ENCODE results near the gene PDE7B. TPM values are rescaled to one million over a fixed set of nuclear protein-coding genes. Genes with fewer than 3 reads are reported as not detected.

Gene PDE7B
- total and polyA plus RNA-seq, 2 of the 8 experiments (the other 6 are each of a cell fraction or from before 2014, with no cell fraction given), result not detected

- no peak overlapping the region for H2AFZ ChIP-seq (ENCODE audit: low read length)
- TF ChIP-seq BACH1 (IDR thresholded peaks at IDR 0.05; ENCODE audit: low read length) (no peak), JUND (IDR thresholded peaks at IDR 0.05; ENCODE audit: low read length) (no peak), RBBP5 (IDR thresholded peaks at IDR 0.05; ENCODE audit: borderline replicate concordance, low read depth, low read length) (no peak), NRF1 (IDR thresholded peaks at IDR 0.05; ENCODE audit: low read depth, low read length) (no peak), TAF1 (IDR thresholded peaks at IDR 0.05; ENCODE audit: low read depth, low read length) (no peak), CEBPB (IDR thresholded peaks at IDR 0.05; ENCODE audit: low read depth, low read length) (no peak), BCL11A (IDR thresholded peaks at IDR 0.05; ENCODE audit: low read depth in 2 of 2, low read length in 2 of 2) (no peak), HDAC2 (IDR thresholded peaks at IDR 0.05; ENCODE audit: borderline replicate concordance in 1 of 2, low read depth in 2 of 2, low read length in 2 of 2) (no peak), SIX5 (IDR thresholded peaks at IDR 0.05; ENCODE audit: low read depth, low read length) (no peak), EP300 (IDR thresholded peaks at IDR 0.05; ENCODE audit: borderline replicate concordance in 1 of 2, low read depth in 2 of 2, low read length in 2 of 2) (no peak), BRCA1 (IDR thresholded peaks at IDR 0.05; ENCODE audit: low read depth, low read length) (no peak), E2F6 (IDR thresholded peaks at IDR 0.05) (no peak), KDM1A (IDR thresholded peaks at IDR 0.05; ENCODE audit: borderline replicate concordance, low read length) (no peak), SP1 (IDR thresholded peaks at IDR 0.05; ENCODE audit: low read depth, low read length) (no peak)
Measured at GRCh38 chr6:135940616-135941167, 89.2 kb downstream of the PDE7B start.

More at GRCh38 chr6:135940616-135941167, 89.2 kb downstream of the PDE7B start:
- H4K8ac ChIP-seq (ENCODE audit: extremely low read depth, insufficient read depth, low read length), result no peak overlapping the region
- H3K14ac ChIP-seq (ENCODE audit: insufficient read length), result no peak overlapping the region
- H3K79me2 ChIP-seq (ENCODE audit: control insufficient read depth in 1 of 2, insufficient read depth in 2 of 2, low read length in 2 of 2), result no peaks in the 10 kb centered on the region
- no peak overlapping the region for H2BK120ac ChIP-seq (replicated peaks; ENCODE audit: low read depth, low read length)
- no peak overlapping the region for H2BK5ac ChIP-seq (ENCODE audit: low read depth, low read length)
- FAIRE-seq (no peak), DNase-seq (ENCODE audit: low read depth in 1 of 2, low spot score in 2 of 2) (no peak)
- no peaks in the 10 kb centered on the region for H3K27me3 ChIP-seq (replicated peaks in 1 of 4; ENCODE audit: control insufficient read depth in 3 of 4, extremely low read depth in 1 of 4, insufficient read depth in 3 of 4, low read length in 3 of 4)
- no peak overlapping the region for H3K56ac ChIP-seq (replicated peaks; ENCODE audit: insufficient read length, low read depth, low read length)
- no peak overlapping the region for H2AK5ac ChIP-seq (ENCODE audit: low read depth, low read length)
- 80% methylated on average over 5 of the region's 5 CpGs; no CpG with 5 or more reads in 1 of the 2 experiments for WGBS, 2 experiments (ENCODE audit: extremely low coverage in 1 of 2, insufficient coverage in 1 of 2, insufficient read length in 1 of 2, insufficient replicate concordance in 2 of 2, low coverage in 1 of 2, low lambda C conversion rate in 2 of 2, missing lambda C conversion rate in 1 of 2)
- no peak overlapping the region for H3K9ac ChIP-seq (replicated peaks in 1 of 4; ENCODE audit: extremely low read depth in 1 of 4, low read depth in 3 of 4, low read length in 3 of 4)
- H3K4me1 ChIP-seq (replicated peaks in 1 of 4; ENCODE audit: control insufficient read depth in 3 of 4, insufficient read depth in 4 of 4, low read length in 3 of 4), result no peaks in the 10 kb centered on the region
- POLR2A ChIA-PET (ENCODE audit: partially characterized antibody), result interaction anchor here (0.6 kb wide), 1 partner anchor 363 kb away, joined by 4 read pairs; no protein-coding TSS in a partner anchor
- H2BK12ac ChIP-seq (ENCODE audit: low read depth, low read length), result no peak overlapping the region
- no peak overlapping the region for H3K4me3 ChIP-seq (ENCODE audit: extremely low read depth in 1 of 4, insufficient read depth in 2 of 4, low read depth in 3 of 4, low read length in 4 of 4)
- no peak overlapping the region for H2BK20ac ChIP-seq (ENCODE audit: low read length)
- CTCF ChIA-PET (ENCODE audit: partially characterized antibody), result interaction anchor here (1.0 to 4.1 kb wide), 2 partner anchors 286 to 405 kb away, joined by 3 to 18 read pairs; no protein-coding TSS in a partner anchor
- H3K36me3 ChIP-seq (ENCODE audit: control insufficient read depth in 2 of 4, insufficient read depth in 4 of 4, low read length in 3 of 4), result no peaks in the 10 kb centered on the region
- H3K9me3 ChIP-seq (ENCODE audit: insufficient read depth in 2 of 2, low read depth in 1 of 2, low read length in 1 of 2), result no peaks in the 10 kb centered on the region
- no peaks in the 10 kb centered on the region for H4K20me1 ChIP-seq (replicated peaks in 1 of 2; ENCODE audit: control insufficient read depth in 1 of 2, insufficient read depth in 2 of 2, low read length in 2 of 2)
- no peak overlapping the region for H3K18ac ChIP-seq (ENCODE audit: extremely low read depth, low read length)
- no peak overlapping the region for H3K4me2 ChIP-seq (ENCODE audit: insufficient read depth in 1 of 2, low read depth in 2 of 2, low read length in 2 of 2)
- H2BK15ac ChIP-seq (ENCODE audit: low read length), result no peak overlapping the region
- H3K79me1 ChIP-seq (ENCODE audit: low read depth, low read length), result no peaks in the 10 kb centered on the region
- H3K23ac ChIP-seq (ENCODE audit: insufficient read length), result no peak overlapping the region
- H4K5ac ChIP-seq (ENCODE audit: insufficient read length, low read depth, low read length), result no peak overlapping the region
- H3K27ac ChIP-seq (ENCODE audit: low read depth, low read length), result no peak overlapping the region
- H3K4ac ChIP-seq (replicated peaks; ENCODE audit: insufficient read length, low read depth, low read length), result no peak overlapping the region
- H3K23me2 ChIP-seq (ENCODE audit: low read depth, low read length), result no peaks in the 10 kb centered on the region
- no peak overlapping the region for H4K91ac ChIP-seq (replicated peaks; ENCODE audit: insufficient read length, low read length)

All from H1 (cell line).